IPS DF 4.7 (cell line): Measurements from ENCODE around the gene RAMP1.
"Not testable (repeated sequence)": the region's sequence is repeated elsewhere in the genome, so short reads cannot be mapped to it uniquely, and the experiment has no call there.

ENCODE experiments used
- DNase-seq: peaks from one replicate; pipeline ENCODE4 v3.0.0-alpha.2; 2013; ENCODE audit warnings: low spot score; ENCODE audit errors: extremely low read depth

RAMP1 gene

DNA sequence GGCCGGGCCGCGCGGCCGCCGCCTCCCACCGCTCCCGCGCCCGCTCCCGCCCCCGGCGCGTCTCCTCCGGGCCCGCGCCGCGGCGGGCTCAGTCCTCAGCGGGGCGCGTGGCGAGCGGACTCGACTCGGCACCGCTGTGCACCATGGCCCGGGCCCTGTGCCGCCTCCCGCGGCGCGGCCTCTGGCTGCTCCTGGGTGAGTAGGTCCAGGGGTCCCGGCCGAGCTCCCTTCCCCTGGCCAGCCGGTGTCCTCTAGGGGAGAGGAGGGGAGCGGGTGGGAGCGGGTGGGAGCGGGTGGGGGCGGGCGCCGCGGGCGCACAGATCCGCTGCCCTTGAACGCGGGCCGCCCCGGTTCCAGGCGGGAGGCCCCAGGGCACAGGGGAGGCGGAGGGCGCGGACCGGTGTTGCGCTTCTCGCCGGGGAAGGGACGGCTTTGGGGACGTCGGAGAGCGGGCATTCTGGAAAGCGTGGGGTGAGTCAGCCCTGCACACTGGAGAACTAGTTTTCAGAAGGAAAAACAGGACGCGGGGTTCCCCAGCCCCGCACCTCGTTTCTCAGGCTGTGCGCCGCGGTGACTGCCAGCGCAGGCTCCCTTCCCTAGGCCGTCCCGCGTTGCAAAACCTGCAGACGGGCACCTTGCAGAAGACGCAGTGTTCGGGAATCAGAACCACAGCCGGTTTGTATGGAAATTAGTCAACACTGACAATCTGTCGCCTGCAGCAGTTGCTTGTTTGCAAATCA is at the start of gene RAMP1:
Gene RAMP1 (plus strand): TSS at position 91 of the 740 bp plus-strand sequence. CDS start 53 bp downstream, at position 144.
- DNase-seq, result no peak

GRCh38 chr2:237815637-237816036 is 43.8 kb upstream of the RAMP1 start:
- no peak for DNase-seq

DNA sequence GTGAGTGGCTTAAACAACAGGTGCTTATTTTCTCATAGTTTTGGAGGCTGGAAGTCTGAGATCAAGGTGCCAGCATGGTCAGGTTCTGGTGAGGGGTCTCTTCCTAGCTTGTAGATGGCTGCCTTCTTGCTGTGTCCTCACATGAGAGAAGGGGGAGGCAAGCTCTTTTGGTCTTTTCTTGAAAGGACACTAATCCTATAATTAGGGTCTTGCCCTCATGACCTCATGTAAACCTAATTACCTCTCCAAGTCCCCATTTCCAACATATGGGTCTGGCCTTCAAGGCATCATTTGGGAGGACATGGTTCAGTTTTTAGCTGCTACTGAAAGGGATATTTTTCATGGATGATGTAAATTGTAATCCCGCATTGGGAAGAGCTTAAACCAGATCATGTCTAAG is 42.9 kb upstream of the RAMP1 start:
- DNase-seq, result no peak

DNA sequence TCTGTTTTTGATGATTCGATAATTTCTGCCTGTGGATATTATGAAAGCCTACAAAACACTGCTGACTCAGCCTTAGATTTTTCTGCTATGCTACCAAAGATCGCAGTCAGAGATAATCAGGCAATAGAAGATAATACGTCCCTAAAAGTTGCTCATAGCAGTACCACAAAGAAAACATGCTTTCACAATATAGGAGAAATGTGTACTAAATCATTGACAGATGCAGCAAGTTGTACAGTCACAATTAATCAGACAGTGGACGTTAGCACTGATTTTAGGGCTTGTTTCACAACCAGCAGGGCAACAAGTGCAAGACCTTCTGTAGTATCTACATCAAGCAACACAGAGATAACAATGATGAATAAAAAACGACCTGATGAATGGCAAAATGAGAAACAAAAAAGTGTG is 41.4 kb upstream of the RAMP1 start:
- DNase-seq, result no peak

DNA sequence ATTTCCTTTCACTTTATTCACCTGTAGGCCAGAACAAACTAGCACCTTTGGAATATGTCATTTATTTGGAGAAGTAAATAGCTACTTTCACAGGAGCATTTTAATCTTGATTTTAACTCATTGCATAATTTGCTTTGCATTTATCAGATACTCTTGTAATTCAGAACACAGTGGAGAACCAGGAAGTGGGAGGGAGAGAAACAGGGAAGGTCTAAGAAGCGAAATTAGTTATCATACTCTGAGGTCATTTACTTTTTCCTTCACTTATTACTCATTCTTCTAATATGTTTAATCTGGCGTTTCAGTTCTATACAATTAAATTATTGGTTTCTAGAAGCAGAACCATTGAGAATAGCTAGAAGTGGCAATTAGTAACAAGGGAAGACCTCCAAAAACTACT is 40.2 kb upstream of the RAMP1 start:
- no peak for DNase-seq

GRCh38 chr2:237820421-237820820 is 39.0 kb upstream of the RAMP1 start:
- no peak for DNase-seq

- DNase-seq, result no peak
These were observed 35.9 kb upstream of the RAMP1 start for GRCh38 chr2:237823544-237823943.

DNA sequence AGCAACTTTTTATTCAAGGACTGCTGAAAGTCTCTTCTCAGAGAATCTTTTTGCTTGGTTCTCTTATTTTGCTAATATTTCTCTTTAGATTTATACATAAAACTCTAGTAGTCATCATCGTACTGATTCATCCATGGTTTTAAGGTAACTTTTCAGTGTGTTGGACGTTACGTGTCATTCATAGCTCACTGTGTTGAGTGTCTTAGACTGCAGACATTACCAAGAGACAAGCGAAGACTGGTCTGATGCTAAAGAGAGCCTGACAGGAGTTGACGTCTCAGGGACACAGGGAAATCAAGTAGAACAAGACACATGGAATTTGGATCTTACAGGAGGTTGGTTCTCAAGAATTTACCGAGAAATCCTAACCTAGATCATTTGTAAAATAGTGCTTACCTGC is 35.3 kb upstream of the RAMP1 start:
- no peak for DNase-seq

- DNase-seq, result no peak
These were observed 31.9 kb upstream of the RAMP1 start for GRCh38 chr2:237827421-237827987.

- no peak for DNase-seq
These were observed 28.9 kb upstream of the RAMP1 start for GRCh38 chr2:237830522-237830921.

DNA sequence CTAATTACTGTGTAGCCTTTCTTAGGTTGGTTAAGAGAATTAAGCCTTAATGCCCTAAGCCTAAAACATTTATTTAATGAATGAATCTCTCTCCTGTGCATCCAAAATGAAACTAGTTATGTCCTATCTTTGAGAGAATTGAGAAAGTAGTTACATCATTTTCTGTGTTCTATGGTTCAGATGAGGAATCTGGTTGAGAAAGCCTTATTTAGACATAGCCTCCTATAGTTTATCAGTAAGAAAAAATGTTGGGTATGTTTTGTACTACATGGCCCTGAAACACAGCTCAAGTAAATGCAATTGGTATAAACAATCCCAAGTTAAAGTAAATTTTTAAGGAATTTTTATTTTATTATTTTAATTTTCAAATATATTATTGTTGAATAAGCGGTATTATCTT is 25.9 kb upstream of the RAMP1 start:
- DNase-seq, result no peak

- no peak for DNase-seq
These were observed 24.1 kb upstream of the RAMP1 start for GRCh38 chr2:237835372-237835771.

GRCh38 chr2:237841051-237841450 is 18.4 kb upstream of the RAMP1 start:
- DNase-seq, result no peak

DNA sequence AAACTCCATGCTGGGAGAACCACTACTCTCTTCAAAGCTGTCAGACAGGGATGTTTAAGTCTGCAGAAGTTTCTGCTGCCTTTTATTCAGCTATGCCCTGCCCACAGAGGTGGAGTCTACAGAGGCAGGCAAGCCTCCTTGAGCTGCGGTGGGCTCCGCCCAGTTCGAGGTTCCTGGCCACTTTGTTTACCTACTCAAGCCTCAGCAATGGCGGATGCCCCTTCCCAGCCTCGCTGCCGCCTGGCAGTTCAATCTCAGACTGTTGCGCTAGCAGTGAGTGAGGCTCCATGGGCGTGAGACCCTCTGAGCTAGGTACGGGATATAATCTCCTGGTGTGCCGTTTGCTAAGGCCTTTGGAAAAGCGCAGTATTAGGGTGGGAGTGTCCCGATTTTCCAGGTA is 10.5 kb upstream of the RAMP1 start:
- not testable (repeated sequence) for DNase-seq

DNA sequence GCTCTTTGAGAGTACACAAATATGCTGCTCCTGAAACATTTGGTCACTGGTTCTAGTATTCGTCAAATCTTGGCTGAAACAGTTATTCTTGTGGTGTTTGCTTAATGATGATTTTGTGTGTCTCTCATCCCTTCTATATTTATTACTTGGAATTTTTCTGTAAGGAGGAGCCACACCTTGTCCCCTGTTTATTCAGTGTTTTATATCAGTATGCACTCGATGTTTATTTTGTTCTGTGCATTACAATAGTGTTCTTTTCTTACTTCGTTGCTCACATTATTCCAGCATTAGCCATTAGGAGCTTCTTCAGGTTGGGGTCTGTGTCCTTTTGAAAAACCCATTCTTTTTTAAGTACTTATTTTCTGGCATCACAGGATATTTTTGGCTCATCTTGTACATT is 5.1 kb upstream of the RAMP1 start:
- DNase-seq, result no peak

- DNase-seq, result no peak
These were observed 1.6 kb upstream of the RAMP1 start for GRCh38 chr2:237857791-237858190.

GRCh38 chr2:237858294-237859081 is 935 bp upstream of the RAMP1 start:
- peak; percentile 56 for DNase-seq

DNA sequence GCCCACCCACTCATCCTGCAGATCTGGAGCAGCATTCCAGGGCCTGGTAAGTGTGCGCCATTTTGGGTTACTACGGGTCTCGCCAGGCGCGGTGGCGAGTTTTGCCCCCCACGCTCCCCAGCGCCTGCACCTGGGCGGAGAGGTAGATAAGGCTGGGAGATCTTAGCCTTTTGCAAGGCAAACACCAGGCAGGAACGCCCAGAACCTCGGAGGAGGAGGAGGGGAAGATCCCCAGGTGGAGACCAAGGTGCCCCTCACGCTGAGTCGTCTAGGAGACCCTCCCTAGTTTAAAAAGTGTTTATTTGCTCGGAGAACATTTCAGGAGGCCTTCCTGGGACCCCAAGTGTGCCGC is 365 bp upstream of the RAMP1 start:
- no peak for DNase-seq

- DNase-seq, result no peak
These were observed 981 bp downstream of the RAMP1 start for GRCh38 chr2:237860273-237860935.

DNA sequence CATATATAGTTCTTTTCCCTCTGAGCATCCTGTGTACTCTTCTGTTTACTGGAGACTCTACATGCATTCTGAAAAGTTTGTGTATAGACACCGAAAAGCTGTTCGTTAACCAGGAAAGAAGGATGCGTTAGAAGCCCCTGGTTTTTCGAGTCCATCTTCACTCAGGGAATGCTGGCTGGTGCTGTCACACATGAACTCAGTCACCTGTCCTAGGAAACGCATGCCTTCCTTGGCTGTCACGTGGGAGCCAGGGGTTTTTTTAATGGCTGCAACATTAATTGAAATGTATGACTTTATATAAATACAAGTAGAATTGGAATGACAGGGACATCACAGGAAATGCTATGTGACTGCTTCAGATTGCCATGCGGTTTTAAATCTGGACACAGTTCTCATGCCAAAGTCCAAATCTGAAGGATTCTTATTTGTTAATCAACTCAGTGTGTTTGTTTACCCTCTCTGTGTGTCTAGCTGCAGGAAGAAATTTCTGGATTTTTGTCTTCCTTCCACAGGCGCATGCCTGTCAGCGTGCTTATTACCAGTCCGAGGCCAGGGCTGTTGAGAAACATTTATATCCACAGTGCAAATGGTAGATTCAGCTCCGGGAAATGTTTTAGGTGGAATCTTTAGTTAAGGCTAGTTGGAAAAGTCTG is 2.6 kb downstream of the RAMP1 start:
- DNase-seq, result no peak

DNA sequence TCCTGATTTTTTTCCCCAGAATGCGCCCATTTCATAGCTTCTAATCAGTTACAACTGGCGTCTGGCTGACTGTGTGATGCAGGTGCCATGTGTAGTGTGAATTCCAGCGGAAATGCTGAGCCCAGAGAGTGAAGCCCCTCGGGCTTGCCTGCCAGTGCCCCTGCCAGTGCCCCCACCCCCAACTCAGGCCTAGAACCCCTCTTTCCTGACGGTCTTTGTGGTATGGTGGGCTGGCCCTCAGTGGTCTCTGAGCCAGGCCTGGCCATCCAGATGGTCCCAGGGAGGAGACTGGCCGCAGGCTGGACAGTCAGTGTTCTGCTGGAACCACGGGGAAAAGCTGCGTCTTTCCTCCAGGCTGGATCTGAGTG is 3.1 kb downstream of the RAMP1 start:
- no peak for DNase-seq

DNA sequence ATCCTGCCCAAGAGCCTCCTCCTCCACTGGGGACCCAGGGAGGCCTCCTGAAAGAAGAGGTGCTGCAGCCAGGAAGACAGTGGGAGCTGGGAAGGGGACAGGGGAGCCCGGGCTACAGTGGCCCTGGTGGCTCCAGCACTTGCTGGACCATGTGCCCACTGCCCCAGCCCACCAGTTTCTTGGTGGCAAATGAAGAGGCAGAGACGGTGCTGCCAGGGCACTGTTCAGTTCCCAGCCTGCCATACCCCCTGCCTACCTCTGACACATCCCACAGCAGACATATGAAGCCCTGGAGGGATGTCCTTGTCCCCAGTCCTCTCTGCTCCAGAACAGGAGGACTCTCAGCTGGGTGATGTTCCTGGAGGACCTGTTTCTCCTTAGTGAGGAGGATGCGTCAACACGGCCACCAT is 3.7 kb downstream of the RAMP1 start:
- DNase-seq, result no peak
